DOHH2 (cell line): ENCODE measurements around the gene CNTLN.
"Not testable (repeated sequence)": the region's sequence is repeated elsewhere in the genome, so short reads cannot be mapped to it uniquely, and the experiment has no call there.

Experiments
- H3F3A ChIP-seq: fragments of 200-600 bp; sonication (generic), shearing (Covaris generic); 2 replicates; pipeline ENCODE4 v1.6.0; 2016; ENCODE audit warnings: antibody characterized with exemption, mild to moderate bottlenecking; ENCODE audit not compliant: control insufficient read depth, insufficient read depth
- H3K27ac ChIP-seq: fragments of 200-600 bp; sonication (generic); 2 replicates; pipeline ENCODE4 v1.5.1; 2014; ENCODE audit warnings: low read depth, mild to moderate bottlenecking, low read length, moderate library complexity
- H3K27me3 ChIP-seq: fragments of 200-600 bp; sonication (generic); 2 replicates; pipeline ENCODE4 v1.6.1; 2014; ENCODE audit warnings: mild to moderate bottlenecking, low read length, mixed read lengths; ENCODE audit not compliant: control insufficient read depth
- H3K36me3 ChIP-seq: fragments of 200-600 bp; sonication (generic); 2 replicates; pipeline ENCODE4 v1.6.1; 2014; ENCODE audit warnings: mild to moderate bottlenecking, low read length, moderate library complexity, mixed read lengths; ENCODE audit not compliant: control insufficient read depth
- H3K4me1 ChIP-seq: fragments of 200-600 bp; sonication (generic); 2 replicates; pipeline ENCODE4 v1.6.1; 2014; ENCODE audit warnings: mild to moderate bottlenecking, low read length, mixed read lengths; ENCODE audit not compliant: control insufficient read depth
- H3K4me2 ChIP-seq: fragments of 200-600 bp; sonication (generic); 2 replicates; pipeline ENCODE4 v1.6.0; 2014; ENCODE audit warnings: mild to moderate bottlenecking, low read length, moderate library complexity
- H3K4me3 ChIP-seq: fragments of 200-600 bp; sonication (generic); 2 replicates; pipeline ENCODE4 v1.5.1; 2014; ENCODE audit warnings: mild to moderate bottlenecking, low read length, mixed read lengths
- H3K79me2 ChIP-seq: fragments of 200-600 bp; sonication (generic); 2 replicates; pipeline ENCODE4 v1.6.1; 2014; ENCODE audit warnings: mild to moderate bottlenecking, low read length, mixed read lengths; ENCODE audit not compliant: control insufficient read depth
- H3K9me2 ChIP-seq: fragments of 200-600 bp; sonication (generic); replicated peaks from 2 replicates; pipeline ENCODE4 v1.6.1; 2014; ENCODE audit warnings: mild to moderate bottlenecking, low read length, mixed read lengths; ENCODE audit not compliant: control insufficient read depth
- H3K9me3 ChIP-seq: fragments of 200-600 bp; sonication (generic); 2 replicates; pipeline ENCODE4 v1.6.1; 2014; ENCODE audit warnings: antibody characterized with exemption, low read length, mixed read lengths; ENCODE audit not compliant: control insufficient read depth, insufficient read depth
- H4K20me1 ChIP-seq: fragments of 200-600 bp; sonication (generic); 2 replicates; pipeline ENCODE4 v1.6.0; 2014; ENCODE audit warnings: low read depth, mild to moderate bottlenecking, antibody characterized with exemption, low read length, moderate library complexity; ENCODE audit not compliant: control insufficient read depth, insufficient read depth
- EZH2phosphoT487 ChIP-seq: fragments of 200-600 bp; sonication (generic); IDR thresholded peaks from 2 replicates; pipeline ENCODE4 v1.6.1; 2017; ENCODE audit warnings: borderline replicate concordance, mild to moderate bottlenecking, antibody characterized with exemption, low read length, moderate library complexity, mixed read lengths
- TF ChIP-seq, protein P1 (sequence below): fragments of 200-600 bp; sonication (generic); IDR thresholded peaks from one replicate; pipeline ENCODE4 v1.5.1; 2014; ENCODE audit warnings: antibody characterized with exemption, mild to moderate bottlenecking, low read depth, low read length; ENCODE audit not compliant: poor library complexity, severe bottlenecking

Gene CNTLN

DNA sequence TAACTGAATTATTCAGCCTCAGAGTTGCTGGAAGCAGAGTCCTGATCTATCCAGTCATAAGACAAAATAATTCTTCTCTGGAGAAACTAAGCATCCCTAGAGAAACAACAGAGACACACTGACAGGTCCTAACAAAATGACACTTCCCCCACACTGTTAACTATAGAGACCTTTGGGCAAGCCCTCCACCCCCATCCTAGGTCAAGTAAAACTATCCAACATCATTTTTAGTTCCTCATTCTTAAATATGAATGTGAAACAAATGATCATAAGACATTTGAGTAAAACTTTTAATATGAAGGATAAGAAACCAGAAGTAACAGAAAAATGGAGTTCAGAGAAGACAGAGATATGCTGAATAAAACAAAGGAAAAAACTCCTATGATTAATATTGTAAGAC is 30.9 kb downstream of the CNTLN start:
- H3K36me3 ChIP-seq: no peaks in the 10 kb centered on the region
- H3K4me2 ChIP-seq: no peak overlapping the region
- no peaks in the 10 kb centered on the region for H3K27me3 ChIP-seq
- no peak overlapping the region for H3K27ac ChIP-seq
- no peaks in the 10 kb centered on the region for H3K9me3 ChIP-seq
- no peaks in the 10 kb centered on the region for H4K20me1 ChIP-seq
- no peak for TF ChIP-seq EZH2phosphoT487
- TF ChIP-seq, protein P1, sequence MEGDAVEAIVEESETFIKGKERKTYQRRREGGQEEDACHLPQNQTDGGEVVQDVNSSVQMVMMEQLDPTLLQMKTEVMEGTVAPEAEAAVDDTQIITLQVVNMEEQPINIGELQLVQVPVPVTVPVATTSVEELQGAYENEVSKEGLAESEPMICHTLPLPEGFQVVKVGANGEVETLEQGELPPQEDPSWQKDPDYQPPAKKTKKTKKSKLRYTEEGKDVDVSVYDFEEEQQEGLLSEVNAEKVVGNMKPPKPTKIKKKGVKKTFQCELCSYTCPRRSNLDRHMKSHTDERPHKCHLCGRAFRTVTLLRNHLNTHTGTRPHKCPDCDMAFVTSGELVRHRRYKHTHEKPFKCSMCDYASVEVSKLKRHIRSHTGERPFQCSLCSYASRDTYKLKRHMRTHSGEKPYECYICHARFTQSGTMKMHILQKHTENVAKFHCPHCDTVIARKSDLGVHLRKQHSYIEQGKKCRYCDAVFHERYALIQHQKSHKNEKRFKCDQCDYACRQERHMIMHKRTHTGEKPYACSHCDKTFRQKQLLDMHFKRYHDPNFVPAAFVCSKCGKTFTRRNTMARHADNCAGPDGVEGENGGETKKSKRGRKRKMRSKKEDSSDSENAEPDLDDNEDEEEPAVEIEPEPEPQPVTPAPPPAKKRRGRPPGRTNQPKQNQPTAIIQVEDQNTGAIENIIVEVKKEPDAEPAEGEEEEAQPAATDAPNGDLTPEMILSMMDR: no peak
- no peaks in the 10 kb centered on the region for H3K79me2 ChIP-seq
- H3K4me1 ChIP-seq: no peaks in the 10 kb centered on the region
- H3K4me3 ChIP-seq: no peak overlapping the region
- H3F3A ChIP-seq: no peaks in the 10 kb centered on the region
- H3K9me2 ChIP-seq: no peaks in the 10 kb centered on the region

DNA sequence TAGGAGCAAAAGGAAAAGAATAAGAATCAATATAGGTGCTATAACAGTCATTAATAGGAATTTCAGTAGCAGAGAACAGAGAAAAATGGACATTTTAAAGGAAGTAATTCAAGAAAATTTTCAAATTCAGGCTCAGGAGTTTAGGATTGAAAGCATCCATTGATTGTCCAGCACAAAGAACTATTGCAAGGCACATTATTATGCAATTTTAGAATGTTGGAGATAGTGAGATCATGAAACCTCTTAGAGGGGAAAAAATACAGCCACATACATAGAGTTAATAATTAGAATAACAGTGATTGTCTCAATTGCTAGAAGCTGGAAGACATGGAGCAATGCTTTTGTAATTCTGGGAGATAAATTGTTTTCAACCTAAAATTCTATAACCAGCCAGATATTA is 31.5 kb downstream of the CNTLN start:
- TF ChIP-seq, protein P1: no peak
- TF ChIP-seq EZH2phosphoT487: no peak
- no peaks in the 10 kb centered on the region for H4K20me1 ChIP-seq
- H3K4me2 ChIP-seq: no peak overlapping the region
- no peaks in the 10 kb centered on the region for H3K79me2 ChIP-seq
- no peaks in the 10 kb centered on the region for H3K9me3 ChIP-seq
- no peaks in the 10 kb centered on the region for H3F3A ChIP-seq
- H3K27ac ChIP-seq: no peak overlapping the region
- H3K36me3 ChIP-seq: no peaks in the 10 kb centered on the region
- H3K4me3 ChIP-seq: no peak overlapping the region
- no peaks in the 10 kb centered on the region for H3K27me3 ChIP-seq
- H3K9me2 ChIP-seq: no peaks in the 10 kb centered on the region
- H3K4me1 ChIP-seq: no peaks in the 10 kb centered on the region

DNA sequence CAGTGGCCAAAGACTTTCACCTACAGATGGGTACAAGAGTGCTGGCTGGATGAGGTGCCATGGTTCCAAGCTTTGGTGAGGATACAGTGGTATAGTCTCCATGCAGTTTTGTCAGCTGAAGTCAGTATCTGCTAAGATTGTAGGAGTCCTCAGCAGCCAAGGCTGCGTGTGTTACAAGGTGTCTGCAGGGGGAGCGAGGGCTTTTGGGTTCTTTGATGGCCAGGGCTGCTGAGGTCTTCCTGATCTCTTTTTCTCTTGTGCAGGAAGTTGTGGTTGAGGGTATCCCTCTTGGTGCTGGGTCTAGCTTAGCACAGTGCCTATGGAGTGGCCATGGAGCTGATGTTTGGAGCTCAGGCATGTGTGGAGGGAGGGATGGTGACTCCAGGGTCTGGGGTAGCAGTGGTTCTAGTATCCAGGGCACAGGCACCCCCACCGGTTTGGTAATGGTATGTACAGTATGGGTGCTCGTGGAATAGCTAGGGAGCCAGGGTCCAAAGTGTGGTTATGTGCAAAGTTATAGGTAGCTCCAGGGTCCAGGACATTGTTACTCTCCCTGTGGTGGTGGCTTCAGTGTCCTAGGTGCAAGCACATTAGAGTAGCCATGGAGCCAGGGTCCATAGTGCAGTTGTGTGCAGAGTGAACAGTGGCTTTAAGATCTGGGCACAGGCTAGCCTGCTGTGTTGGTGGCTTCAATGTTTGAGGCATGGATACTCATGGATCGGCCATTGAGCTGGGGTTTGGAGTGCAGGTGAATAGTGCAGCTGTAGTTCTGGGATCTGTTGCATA is 36.7 kb downstream of the CNTLN start:
- H3K27ac ChIP-seq: no peak overlapping the region
- TF ChIP-seq EZH2phosphoT487: no peak
- TF ChIP-seq, protein P1: no peak
- no peaks in the 10 kb centered on the region for H3F3A ChIP-seq
- H3K4me2 ChIP-seq: no peak overlapping the region
- H4K20me1 ChIP-seq: no peaks in the 10 kb centered on the region
- H3K4me1 ChIP-seq: no peaks in the 10 kb centered on the region
- no peaks in the 10 kb centered on the region for H3K79me2 ChIP-seq
- no peaks in the 10 kb centered on the region for H3K27me3 ChIP-seq
- H3K4me3 ChIP-seq: no peak overlapping the region
- no peaks in the 10 kb centered on the region for H3K9me2 ChIP-seq
- no peaks in the 10 kb centered on the region for H3K36me3 ChIP-seq
- H3K9me3 ChIP-seq: no peaks in the 10 kb centered on the region

DNA sequence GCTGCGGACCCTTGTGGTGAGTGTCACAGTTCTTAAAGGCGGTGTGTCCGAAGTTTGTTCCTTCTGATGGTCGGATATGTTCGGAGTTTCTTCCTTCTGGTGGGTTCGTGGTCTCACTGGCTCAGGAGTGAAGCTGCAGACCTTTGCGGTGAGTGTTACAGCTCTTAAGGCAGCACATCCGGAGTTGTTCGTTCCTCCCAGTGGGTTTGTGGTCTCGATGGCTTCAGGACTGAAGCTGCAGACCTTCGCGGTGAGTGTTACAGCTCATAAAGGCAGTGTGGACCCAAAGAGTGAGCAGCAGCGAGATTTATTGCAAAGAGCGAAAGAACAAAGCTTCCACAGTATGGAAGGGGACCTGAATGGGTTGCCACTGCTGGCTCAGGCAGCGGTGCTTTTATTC is 42.7 kb downstream of the CNTLN start:
- not testable (repeated sequence) for H3K27ac ChIP-seq, H3K4me2 ChIP-seq, H3K9me2 ChIP-seq, H3K79me2 ChIP-seq, H3K4me3 ChIP-seq, H3F3A ChIP-seq, H3K9me3 ChIP-seq, H3K36me3 ChIP-seq, H3K4me1 ChIP-seq, H3K27me3 ChIP-seq, H4K20me1 ChIP-seq
